Endothelial cell of umbilical vein (primary cell): Measurements from ENCODE around the gene GPR61. TPM values are rescaled to one million over a fixed set of nuclear protein-coding genes. Genes with fewer than 3 reads are reported as not detected.

ENCODE experiments used
- BruUV-seq: library from RNA; stranded (reverse); fragments of 400-500 nt; replicated peaks from 2 replicates; lab custom pipeline; 2021; lab: Mats Ljungman, UMichigan
- CTCF ChIA-PET: fragments of 300-600, 350-600 bp; sonication (Branson Sonifier 250); formaldehyde crosslinking; loops from one replicate; lab custom pipeline; 2021; ENCODE audit warnings: antibody characterized with exemption, inconsistent platforms; lab: Charles Lee
- POLR2A ChIA-PET: fragments of 300-600, 350-600 bp; sonication (Branson Sonifier 250); formaldehyde crosslinking; loops from one replicate; lab custom pipeline; 2021; ENCODE audit warnings: antibody characterized with exemption, inconsistent platforms; lab: Charles Lee
- DNase-seq: peaks from one replicate; pipeline ENCODE4 v3.0.0-alpha.2; 2011; ENCODE audit warnings: low read depth, low spot score
- FAIRE-seq: peaks from 2 replicates; lab custom pipeline; 2011; peaks lifted over from hg19 to GRCh38; lab: Jason Lieb, UNC
- H2AFZ ChIP-seq: 2 replicates; pipeline ENCODE4 v1.6.0; 2012; ENCODE audit warnings: low read depth, low read length, control low read depth, inconsistent platforms
- H3K27ac ChIP-seq: 2 replicates; pipeline ENCODE4 v1.5.1; 2011; ENCODE audit warnings: low read depth, mild to moderate bottlenecking, control low read depth, low read length, moderate library complexity; ENCODE audit not compliant: insufficient read depth
- H3K27me3 ChIP-seq, 2 experiments: 2 replicates each; pipeline versions ENCODE4 v1.6.0 to v1.6.1; 2011; ENCODE audit warnings: low read length in 2 of 2, mixed read lengths in 1 of 2; ENCODE audit not compliant: control insufficient read depth in 2 of 2, insufficient read depth in 2 of 2
- H3K36me3 ChIP-seq, 2 experiments: 2 replicates in 1 of 2; 3 replicates in 1 of 2; pipeline ENCODE4 v1.5.1; 2011; ENCODE audit warnings: low read length in 2 of 2, mild to moderate bottlenecking in 1 of 2, moderate library complexity in 1 of 2; ENCODE audit not compliant: control insufficient read depth in 2 of 2, insufficient read depth in 2 of 2; ENCODE audit errors: extremely low read depth in 1 of 2
- H3K4me1 ChIP-seq: 3 replicates; pipeline ENCODE4 v1.5.1; 2011; ENCODE audit warnings: mild to moderate bottlenecking, low read length; ENCODE audit not compliant: control insufficient read depth, insufficient read depth; ENCODE audit errors: extremely low read depth
- H3K4me2 ChIP-seq: 2 replicates; pipeline ENCODE4 v1.6.1; 2011; ENCODE audit warnings: low read length, control low read depth, mixed read lengths; ENCODE audit not compliant: insufficient read depth
- H3K4me3 ChIP-seq, 3 experiments: fragments of 200-600 bp in 1 of 3; sonication (generic), shearing (Covaris generic) in 1 of 3; replicated peaks in 1 of 3; 2 replicates each; pipeline ENCODE4 v1.5.1; 2011 to 2016; ENCODE audit warnings: control low read depth in 3 of 3, low read length in 3 of 3, mild to moderate bottlenecking in 2 of 3, inconsistent platforms in 1 of 3, low read depth in 1 of 3, moderate library complexity in 1 of 3; ENCODE audit not compliant: insufficient read depth in 1 of 3
- H3K79me2 ChIP-seq: 2 replicates; pipeline ENCODE4 v1.6.0; 2012; ENCODE audit warnings: low read length, inconsistent platforms; ENCODE audit not compliant: control insufficient read depth, insufficient read depth
- H3K9ac ChIP-seq: replicated peaks from 2 replicates; pipeline ENCODE3; 2011; ENCODE audit warnings: low read length, control low read depth; ENCODE audit not compliant: insufficient read depth; ENCODE audit errors: extremely low read depth
- H3K9me1 ChIP-seq: replicated peaks from 3 replicates; pipeline ENCODE4 v1.6.0; 2011; ENCODE audit warnings: mild to moderate bottlenecking, low read length; ENCODE audit not compliant: control insufficient read depth, insufficient read depth; ENCODE audit errors: extremely low read depth
- H3K9me3 ChIP-seq: replicated peaks from 2 replicates; pipeline ENCODE4 v1.5.1; 2012; ENCODE audit warnings: low read length, inconsistent platforms; ENCODE audit not compliant: control insufficient read depth, insufficient read depth
- H4K20me1 ChIP-seq: replicated peaks from 2 replicates; pipeline ENCODE3; 2011; ENCODE audit warnings: mild to moderate bottlenecking, low read length; ENCODE audit not compliant: control insufficient read depth, insufficient read depth; ENCODE audit errors: extremely low read depth
- EZH2 ChIP-seq: IDR thresholded peaks from 2 replicates; pipeline ENCODE4 v1.6.1; 2012; ENCODE audit warnings: borderline replicate concordance, low read depth, mild to moderate bottlenecking, moderate library complexity, low read length, inconsistent platforms; ENCODE audit not compliant: severe bottlenecking
- FOS ChIP-seq: IDR thresholded peaks from 2 replicates; pipeline ENCODE4 v1.6.1; 2011; ENCODE audit warnings: mild to moderate bottlenecking, low read length, moderate library complexity, borderline replicate concordance; ENCODE audit not compliant: insufficient read depth
- GATA2 ChIP-seq: IDR thresholded peaks from 2 replicates; pipeline ENCODE4 v1.7.0; 2011; ENCODE audit warnings: low read depth, mild to moderate bottlenecking, moderate library complexity, mixed read lengths, low read length; ENCODE audit not compliant: insufficient read length, insufficient read depth
- JUN ChIP-seq: IDR thresholded peaks from 2 replicates; pipeline ENCODE4 v1.6.1; 2011; ENCODE audit warnings: borderline replicate concordance, low read depth; ENCODE audit not compliant: insufficient read length, insufficient read depth
- MYC ChIP-seq: IDR thresholded peaks from one replicate; pipeline ENCODE4 v1.6.1; 2011; ENCODE audit warnings: mild to moderate bottlenecking, low read depth, low read length
- POLR2A ChIP-seq: IDR thresholded peaks from 2 replicates; pipeline ENCODE4 v1.6.1; 2012; ENCODE audit warnings: low read depth, mild to moderate bottlenecking, control low read depth, low read length
- POLR2AphosphoS5 ChIP-seq: IDR thresholded peaks from 2 replicates; pipeline ENCODE4 v1.6.1; 2012; ENCODE audit warnings: low read depth, mild to moderate bottlenecking, control low read depth, low read length, moderate library complexity; ENCODE audit not compliant: insufficient read depth
- dilution Hi-C: fragments of 300-500 bp; cut with MboI; formaldehyde crosslinking; loops from one replicate; pipeline ENCODE4 v1.15.0; 2019; ENCODE audit warnings: low sequenced_read_pairs; ENCODE audit not compliant: extremely low pct_ligation_motif_present
- intact Hi-C: fragments of 100-400 bp; cut with micrococcal nuclease; formaldehyde crosslinking; loops from one replicate; pipeline ENCODE4 v1.10.0; 2022
- polyA plus RNA-seq, 4 experiments: library from polyadenylated mRNA; depleted of rRNA in 3 of 4; stranded (reverse) in 3 of 4; unstranded in 1 of 4; fragments of >200 nt; gene quantifications; 2 replicates each; pipeline versions ENCODE4 v1.2.1 to v1.2.3, GENCODE V29; 2011 to 2012; ENCODE audit warnings: missing spikeins in 1 of 4
- total RNA-seq: library from RNA; stranded (reverse); gene quantifications from 2 replicates; pipeline ENCODE4 v1.2.3, GENCODE V29; 2021
- TF ChIP-seq, protein P1 (sequence below), 2 donors: IDR thresholded peaks; 1 replicate in 1 of 2; 2 replicates in 1 of 2; pipeline ENCODE4 v1.5.1; 2011; ENCODE audit warnings: low read length in 2 of 2, mild to moderate bottlenecking in 2 of 2, moderate library complexity in 2 of 2, control low read depth in 1 of 2, inconsistent platforms in 1 of 2, low read depth in 1 of 2; ENCODE audit not compliant: insufficient read depth in 1 of 2; ENCODE audit errors: extremely low read depth in 1 of 2
- TF ChIP-seq, protein P2 (sequence below): IDR thresholded peaks from 2 replicates; pipeline ENCODE4 v1.6.1; 2011; ENCODE audit not compliant: insufficient read depth, insufficient read length

GPR61 gene
- total and polyA plus RNA-seq, 2 donors (not counting 3 experiments of a cell fraction or from before 2014, with no cell fraction given): not detected

DNA sequence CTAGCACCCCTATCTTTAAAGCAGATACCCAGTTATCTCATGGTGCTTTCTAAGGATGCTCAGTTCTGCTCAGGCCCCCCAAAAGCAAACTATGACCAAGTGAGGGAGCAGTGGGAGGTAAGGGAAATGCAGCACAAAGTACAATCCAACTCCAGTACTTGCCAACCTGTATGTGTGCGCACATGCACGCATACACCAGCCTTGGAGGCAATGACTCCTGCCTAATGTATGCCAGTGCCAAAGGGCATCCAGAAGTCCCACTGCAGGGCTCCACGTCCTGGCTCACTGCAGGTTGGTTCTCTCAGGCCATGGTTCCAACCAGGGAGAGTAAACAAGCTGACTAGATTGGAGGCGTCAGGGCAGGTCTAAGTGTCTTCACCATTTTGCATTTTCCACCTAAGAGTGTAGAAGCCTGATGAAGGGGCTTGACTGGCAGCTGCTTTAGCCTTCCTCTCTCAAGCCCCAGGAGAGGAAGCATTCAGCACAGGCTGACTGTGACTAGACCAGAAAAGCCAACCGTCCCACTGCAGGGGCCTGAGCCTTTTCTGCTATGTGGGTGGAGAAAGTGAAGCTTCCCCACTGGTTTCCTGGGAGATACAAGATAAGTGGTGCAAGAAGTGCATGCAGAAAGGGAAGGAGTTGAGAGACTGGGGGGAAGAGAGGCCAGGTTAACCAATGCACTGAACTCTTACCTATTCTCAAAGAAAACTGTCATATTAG, 37.9 kb upstream of the GPR61 start:
- H3K79me2 ChIP-seq: peaks cover 2% of the 10 kb centered on the region
- ChIA-PET POLR2A (no interaction called here), CTCF (interaction anchor here (1.0 to 23.0 kb wide), 4 partner anchors 9 to 29 kb away, joined by 3 to 955 read pairs (median 5); partner anchors contain the start of gene GPR61)
- no peaks in the 10 kb centered on the region for H4K20me1 ChIP-seq
- H3K27me3 ChIP-seq: peaks cover 0 to 2% of the 10 kb centered on the region in 2 experiments
- H3K4me1 ChIP-seq: peaks cover 7% of the 10 kb centered on the region
- H3K9me3 ChIP-seq: no peaks in the 10 kb centered on the region
- H3K9ac ChIP-seq: no peak overlapping the region
- H2AFZ ChIP-seq: no peak overlapping the region
- no peaks in the 10 kb centered on the region for H3K9me1 ChIP-seq
- H3K4me2 ChIP-seq: no peak overlapping the region
- DNase-seq: no peak
- BruUV-seq: no TSS peak
- intact Hi-C loops (no loop called here), dilution Hi-C loops (no loop called here)
- H3K36me3 ChIP-seq: peaks cover 0 to 2% of the 10 kb centered on the region in 2 experiments
- TF ChIP-seq JUN (no peak), EZH2 (no peak), GATA2 (no peak), FOS (no peak), POLR2AphosphoS5 (no peak), POLR2A (no peak), MYC (no peak)
- TF ChIP-seq, protein P1, sequence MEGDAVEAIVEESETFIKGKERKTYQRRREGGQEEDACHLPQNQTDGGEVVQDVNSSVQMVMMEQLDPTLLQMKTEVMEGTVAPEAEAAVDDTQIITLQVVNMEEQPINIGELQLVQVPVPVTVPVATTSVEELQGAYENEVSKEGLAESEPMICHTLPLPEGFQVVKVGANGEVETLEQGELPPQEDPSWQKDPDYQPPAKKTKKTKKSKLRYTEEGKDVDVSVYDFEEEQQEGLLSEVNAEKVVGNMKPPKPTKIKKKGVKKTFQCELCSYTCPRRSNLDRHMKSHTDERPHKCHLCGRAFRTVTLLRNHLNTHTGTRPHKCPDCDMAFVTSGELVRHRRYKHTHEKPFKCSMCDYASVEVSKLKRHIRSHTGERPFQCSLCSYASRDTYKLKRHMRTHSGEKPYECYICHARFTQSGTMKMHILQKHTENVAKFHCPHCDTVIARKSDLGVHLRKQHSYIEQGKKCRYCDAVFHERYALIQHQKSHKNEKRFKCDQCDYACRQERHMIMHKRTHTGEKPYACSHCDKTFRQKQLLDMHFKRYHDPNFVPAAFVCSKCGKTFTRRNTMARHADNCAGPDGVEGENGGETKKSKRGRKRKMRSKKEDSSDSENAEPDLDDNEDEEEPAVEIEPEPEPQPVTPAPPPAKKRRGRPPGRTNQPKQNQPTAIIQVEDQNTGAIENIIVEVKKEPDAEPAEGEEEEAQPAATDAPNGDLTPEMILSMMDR (IDR thresholded peaks at IDR 0.05; ENCODE audit: extremely low read depth in 1 of 2, insufficient read depth in 1 of 2, low read depth in 1 of 2, low read length in 2 of 2): no peak
- TF ChIP-seq, protein P2, sequence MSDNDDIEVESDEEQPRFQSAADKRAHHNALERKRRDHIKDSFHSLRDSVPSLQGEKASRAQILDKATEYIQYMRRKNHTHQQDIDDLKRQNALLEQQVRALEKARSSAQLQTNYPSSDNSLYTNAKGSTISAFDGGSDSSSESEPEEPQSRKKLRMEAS: no peak
- no peak for FAIRE-seq
- H3K27ac ChIP-seq: no peak overlapping the region
- H3K4me3 ChIP-seq: no peak overlapping the region
